NOMO-1 treated with DMSO at 0.1 percent for 48 hours (cell line): ENCODE measurements around the gene COL27A1.
"Not testable (repeated sequence)": the region's sequence is repeated elsewhere in the genome, so short reads cannot be mapped to it uniquely, and the experiment has no call there.

Experiments
- DNase-seq: peaks from one replicate; lab custom pipeline; 2025; ENCODE audit not compliant: unreplicated experiment; lab: John Stamatoyannopoulos, UW

COL27A1 gene

DNA sequence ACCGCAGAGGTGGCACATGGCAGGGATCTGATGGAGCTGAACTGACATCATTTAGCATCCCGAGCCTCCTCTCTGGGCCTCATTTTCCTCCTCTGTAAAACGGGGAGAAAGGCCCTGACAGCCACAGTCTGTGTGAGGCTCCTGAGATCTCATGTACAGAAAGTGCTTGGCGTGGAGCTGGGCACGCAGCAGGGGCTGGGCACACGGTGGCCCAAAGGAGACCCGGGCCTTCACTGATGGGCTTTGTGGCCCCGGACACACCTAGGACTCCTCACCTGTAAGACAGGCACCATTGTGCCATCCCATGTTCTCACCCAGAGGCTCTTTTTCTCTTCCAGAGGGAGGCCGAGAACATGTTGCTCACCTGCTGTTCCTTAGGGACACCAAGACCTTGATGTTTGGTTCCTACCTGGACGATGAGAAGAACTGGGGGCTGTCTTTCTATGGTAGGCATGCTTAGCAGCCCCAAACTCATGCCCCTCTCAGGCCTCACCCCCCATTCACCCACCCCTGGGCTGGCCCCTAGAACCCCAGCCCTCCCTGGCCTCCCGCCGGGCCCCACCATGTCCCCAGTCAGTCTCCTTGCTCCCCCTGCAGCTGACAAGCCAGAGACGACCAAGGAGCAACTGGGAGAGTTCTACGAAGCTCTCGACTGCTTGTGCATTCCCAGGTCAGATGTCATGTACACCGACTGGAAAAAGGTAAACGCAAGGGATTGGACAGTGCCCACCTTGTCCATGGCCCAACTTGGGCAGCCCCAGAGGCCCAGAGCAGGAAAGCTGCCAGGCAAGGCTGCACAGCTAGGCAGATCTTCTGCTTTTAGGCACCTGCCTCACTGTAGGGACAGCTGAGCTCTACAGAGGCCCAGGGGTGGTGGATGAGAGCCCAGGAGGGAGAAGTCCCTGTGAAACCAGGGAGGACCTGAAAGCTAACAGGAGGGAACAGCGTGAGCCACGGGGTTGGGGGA lies 176.2 kb downstream of the COL27A1 start:
- not testable (repeated sequence) for DNase-seq

DNA sequence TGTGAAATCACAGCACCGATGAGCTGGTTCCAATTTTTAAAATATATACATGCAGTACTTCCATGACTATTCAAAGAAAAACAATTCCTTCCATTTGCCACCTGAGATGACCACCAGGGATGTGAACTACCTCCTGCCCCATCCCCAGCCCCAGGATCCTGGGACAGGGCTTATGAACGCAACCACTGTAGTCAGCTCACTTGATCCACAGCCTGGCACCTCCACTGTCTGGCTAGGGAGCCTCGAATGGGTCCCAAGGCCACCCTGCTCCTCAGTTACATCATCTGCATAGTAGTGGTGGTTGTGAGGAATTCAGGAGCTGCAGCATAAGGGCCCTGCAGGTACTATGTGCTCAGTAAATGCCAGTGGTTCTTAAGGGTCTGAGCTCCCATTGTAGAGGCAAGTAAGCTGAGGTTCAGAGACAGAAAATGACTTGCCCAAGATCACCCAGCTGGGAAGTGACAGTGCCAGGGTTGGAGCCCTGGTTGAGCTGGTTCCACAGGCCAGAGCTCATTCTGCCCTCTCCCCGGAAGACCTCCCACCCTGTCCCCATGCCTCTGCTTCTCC lies 177.2 kb downstream of the COL27A1 start:
- DNase-seq, result not testable (repeated sequence)

DNA sequence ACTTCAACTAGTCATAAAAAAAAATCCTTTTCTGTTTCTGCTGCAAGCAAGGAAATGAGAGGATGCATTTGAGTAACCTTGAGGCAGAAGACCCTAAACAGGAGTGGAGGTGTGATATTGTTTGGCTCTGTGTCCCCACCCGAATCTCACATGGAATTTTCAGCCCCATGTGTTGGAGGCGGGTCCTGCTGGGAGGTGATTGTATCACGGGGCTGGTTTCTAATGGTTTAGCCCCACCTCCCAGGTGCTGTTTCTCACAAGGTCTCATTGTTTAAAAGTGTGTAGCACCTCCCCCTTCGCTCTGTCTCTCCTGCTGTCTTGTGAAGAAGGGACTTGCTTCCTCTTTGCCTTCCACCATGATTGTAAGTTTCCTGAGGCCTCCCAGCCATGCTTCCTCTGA lies 178.4 kb downstream of the COL27A1 start:
- DNase-seq, result not testable (repeated sequence)

DNA sequence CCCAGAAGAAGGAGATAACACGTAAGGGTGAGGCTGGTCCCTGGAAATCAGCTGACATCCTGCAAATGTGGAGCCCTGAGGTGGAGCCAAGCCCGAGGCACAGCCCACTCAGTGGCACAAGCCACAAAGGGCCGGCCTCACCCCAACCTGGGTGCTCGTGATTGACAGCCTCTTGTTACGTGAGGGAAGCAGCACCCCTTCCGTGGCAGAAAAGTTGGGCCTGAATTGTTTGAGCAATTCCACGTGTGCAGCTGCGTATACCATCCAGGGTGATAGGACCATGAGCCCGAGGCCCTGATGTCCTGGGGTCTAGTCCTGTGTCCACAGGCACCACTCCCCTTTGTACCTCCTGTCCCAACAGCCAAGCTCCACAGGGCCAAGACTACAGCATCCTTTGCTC lies 179.2 kb downstream of the COL27A1 start:
- no peak for DNase-seq

DNA sequence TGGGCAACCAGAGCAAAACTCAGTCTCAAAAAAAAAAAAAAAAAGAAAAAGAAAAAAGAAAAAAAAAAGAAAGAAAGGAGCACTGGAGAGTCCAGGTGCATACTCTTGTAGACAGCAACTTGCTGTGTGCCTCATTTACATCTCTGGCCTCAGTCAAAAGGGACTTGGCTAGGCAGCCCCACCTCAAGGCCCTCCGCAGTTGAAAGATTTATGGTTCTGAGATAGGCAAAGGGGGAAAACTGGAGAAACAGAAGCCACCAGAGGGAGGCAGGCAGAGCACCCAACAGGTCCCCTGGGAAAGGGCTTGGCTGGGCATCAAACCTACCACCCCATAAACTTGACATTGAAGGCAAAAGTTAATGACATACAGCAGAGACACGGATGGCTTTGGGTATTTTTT lies 180.4 kb downstream of the COL27A1 start:
- no peak for DNase-seq

DNA sequence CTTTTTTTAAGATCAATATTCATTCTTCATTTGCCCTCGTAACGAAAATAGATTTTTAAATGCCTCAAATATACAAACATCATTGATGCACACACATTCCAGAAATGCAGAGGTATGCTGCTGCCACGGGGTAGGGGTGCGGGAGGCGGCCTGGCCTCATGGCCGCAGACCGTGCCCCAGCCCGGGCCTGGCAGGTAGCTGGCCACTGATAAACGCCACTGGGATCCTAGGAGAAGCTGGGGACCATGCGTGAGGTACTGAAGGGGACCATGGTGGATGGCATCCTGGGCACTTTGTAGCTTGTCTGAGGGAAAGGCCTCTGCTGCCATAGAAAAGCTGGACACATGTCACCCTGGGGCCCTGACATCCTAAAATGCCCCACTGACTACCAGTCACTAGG lies 180.8 kb downstream of the COL27A1 start:
- no peak for DNase-seq

DNA sequence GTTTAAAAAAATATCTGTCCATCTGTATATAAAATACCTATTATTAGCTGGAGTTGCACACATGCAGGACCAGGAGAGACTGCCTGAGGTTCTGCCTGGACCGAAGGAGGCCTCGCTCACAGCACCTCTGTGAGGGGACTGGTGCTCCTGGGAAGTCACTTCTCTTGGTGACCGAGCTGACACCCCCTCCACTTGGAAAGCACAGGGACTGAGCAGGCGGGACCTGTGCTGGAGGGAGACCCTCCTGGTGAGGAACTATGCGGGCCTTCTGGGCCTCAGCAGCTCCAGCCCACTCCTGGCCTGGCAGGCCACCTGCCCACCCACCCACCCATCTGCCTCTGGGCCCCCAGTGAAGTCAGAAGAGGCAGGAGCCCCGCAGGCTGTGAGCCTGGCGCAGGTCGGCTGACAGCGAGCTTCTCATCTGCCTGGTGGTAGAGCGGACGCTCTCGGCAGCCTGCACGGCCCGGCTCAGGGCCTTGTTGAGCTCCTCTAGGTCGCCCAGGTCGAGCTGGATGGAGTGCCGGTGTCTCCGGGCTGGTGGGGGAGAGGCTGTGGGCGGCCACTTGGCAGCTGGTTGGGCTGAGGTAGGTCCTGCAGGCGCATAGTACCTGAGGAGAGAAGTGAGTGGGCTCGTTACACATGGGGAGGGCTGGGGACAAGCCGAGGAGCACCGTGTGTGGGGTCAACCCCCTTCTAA lies 181.5 kb downstream of the COL27A1 start:
- no peak for DNase-seq

DNA sequence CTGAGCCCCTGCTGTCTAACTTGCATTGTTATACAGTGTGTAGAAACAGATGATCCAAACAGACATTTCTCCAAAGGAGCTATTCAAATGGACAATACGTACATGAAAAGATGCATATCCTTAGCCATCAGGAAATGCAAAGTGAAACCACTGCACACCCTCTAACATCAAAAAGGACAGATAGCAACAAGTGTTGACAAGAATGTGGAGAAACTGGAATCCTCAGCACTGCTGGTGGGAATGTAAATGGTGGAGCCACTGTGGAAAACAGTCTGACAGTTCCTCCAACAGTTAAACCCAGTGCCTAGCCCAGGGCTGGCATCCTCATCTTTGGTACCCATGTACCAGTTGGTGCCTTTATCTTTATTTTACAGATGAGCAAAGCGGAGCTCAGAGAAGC lies 182.8 kb downstream of the COL27A1 start:
- no peak for DNase-seq

DNA sequence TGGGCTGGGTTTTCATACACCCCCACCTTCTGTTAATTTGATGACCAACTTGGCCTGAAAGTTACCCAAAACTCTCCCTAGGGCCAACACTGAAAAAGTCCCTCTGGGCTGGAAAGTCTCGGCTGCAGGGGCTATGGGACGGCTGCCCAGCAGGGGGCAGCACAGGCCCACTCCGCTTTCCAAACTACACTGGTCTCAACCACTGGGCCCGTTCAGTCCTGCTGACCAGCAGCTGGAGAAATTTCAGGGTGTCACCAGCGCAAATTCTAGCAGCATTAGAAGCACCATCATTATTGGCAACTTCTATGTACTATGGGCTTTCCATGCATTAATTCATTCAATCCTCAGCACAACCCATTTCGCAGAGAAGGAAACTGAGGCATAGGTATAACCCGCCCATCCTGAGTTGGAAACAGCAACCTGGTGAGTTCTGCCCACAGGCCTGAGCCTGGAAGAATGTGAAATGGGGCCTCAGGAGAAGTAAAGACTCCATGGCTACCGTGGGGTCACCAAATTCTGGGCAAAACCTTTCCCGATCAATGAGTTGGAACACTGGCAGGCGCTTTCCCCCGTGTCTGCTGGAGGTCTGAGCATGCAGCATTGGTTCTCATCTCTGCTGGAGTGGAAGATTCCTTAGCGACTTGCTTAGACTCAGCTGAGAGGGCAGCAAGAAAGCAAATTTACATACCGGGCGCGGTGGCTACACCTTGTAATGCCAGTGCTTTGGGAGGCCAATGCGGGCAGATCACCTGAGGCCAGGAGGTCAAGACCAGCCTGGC lies 184.0 kb downstream of the COL27A1 start:
- peak; percentile 36 for DNase-seq

DNA sequence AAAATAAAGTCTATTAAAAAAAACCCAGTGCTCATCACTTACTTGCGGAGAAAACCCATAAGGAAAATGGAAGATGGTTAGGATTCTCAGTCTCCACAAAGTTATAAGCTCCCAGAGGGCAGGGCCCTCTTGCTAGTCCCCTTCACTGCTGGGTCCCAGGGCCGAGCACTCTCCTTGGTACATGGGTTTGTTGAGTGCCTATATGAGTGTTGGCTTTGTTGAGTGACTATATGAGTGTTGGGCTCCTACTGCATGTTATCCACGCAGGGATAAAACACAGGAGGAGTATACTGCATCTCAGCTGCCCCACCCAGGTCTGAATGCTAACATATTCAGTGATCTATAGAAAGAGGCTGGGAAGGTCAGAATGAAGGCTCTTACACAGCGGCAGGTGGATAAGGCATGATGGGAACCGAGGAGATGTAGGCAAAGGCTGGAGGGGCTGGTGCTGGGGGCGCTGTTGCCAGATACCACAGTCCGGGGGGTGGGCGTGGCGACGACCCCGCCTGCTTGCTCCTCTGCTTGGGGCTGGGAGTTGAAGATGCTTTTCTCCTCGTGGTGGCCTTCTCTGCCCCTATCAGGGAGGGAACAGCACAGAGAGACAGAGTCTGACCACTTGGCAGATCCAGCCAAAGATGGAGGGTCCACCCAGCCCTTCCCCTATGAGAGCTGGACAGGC lies 186.0 kb downstream of the COL27A1 start:
- no peak for DNase-seq

GRCh38 chr9:114341991-114342390 lies 186.7 kb downstream of the COL27A1 start:
- DNase-seq, result no peak

DNA sequence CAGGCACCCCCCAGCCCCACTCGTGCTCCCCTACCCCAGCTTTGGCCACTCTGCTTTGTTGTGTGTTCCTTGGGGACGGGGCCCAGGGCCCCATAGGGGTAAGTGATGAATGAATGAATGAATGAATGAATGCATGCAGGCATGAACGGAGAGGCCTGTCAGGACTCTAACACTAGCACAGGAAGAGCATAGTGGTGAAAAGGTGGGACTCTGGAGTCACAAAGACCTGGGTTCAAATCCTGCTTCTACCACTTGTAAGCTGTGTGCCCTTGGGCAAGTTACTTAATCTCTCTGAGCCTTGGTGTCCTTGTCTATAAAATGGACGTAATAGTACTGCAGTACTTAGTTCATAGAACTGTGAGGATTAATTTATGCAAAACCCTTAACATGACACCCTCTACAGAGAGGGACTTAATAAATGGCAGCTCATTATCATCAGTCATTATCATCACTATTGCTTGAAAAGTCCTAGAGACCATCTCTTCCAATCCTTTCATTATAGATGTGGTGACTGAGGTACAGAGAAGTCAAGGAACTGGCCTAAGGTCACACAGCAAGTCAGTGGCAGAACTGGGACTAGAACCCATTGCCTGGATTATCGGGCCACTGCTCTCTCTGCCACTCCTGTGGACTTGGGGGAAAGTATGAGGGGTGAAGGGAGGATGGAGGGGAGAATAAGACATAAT lies 187.6 kb downstream of the COL27A1 start:
- no peak for DNase-seq

DNA sequence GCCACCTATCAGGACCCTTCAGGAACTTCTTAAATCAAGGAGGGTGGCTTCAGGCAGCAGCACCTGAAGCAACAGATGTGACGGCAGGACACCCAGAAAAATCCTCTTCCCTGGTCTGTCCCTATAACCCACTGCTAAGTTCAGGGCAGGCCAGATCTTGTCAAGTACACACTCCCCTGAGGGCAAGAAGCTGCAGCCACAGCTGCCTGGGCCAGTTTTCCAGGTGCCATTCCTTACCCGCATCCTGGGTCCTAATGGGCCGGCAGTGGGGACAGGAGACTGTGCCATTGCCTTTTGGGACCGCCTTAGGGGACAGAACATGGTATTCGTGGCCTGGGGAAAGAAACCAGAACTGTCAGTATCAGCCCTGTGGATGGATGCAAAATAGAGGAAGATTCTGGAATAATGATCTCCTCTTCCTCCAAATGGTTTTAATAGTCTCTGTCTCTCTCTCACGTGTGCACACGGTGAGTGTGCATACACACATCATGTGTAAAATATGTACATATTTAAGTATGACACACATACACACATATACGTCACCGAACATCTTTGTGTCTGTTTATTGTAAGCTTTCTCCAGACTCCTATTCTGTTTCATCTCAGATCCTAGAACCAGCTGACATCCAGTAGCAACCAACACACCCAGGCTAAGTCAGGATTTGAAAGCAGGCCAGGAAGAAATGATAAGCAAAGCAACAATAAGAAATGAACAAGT lies 188.3 kb downstream of the COL27A1 start:
- no peak for DNase-seq

- no peak for DNase-seq
Observed at GRCh38 chr9:114344188-114344566, 188.8 kb downstream of the COL27A1 start.

DNA sequence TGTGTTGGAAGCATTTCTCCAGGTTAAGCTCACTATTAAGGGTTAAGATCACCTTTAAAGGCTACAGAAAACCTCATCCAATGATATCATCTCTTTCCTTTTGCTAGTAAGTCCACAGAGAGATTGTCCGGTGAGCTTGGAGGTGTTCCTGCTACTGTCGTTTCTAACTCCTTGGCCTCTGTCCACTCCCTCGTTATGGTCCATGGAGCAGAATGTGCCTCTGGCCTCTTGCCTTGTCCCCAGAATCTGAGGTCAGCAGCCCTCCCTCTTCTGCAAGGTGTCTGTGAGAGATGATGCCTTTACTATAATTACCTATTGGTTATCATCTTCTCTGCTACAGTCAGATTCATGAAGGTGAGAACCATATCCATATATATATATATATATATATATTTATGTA lies 189.4 kb downstream of the COL27A1 start:
- no peak for DNase-seq

GRCh38 chr9:114345493-114346065 lies 190.2 kb downstream of the COL27A1 start:
- no peak for DNase-seq

GRCh38 chr9:114346146-114346545 lies 190.8 kb downstream of the COL27A1 start:
- DNase-seq, result no peak

DNA sequence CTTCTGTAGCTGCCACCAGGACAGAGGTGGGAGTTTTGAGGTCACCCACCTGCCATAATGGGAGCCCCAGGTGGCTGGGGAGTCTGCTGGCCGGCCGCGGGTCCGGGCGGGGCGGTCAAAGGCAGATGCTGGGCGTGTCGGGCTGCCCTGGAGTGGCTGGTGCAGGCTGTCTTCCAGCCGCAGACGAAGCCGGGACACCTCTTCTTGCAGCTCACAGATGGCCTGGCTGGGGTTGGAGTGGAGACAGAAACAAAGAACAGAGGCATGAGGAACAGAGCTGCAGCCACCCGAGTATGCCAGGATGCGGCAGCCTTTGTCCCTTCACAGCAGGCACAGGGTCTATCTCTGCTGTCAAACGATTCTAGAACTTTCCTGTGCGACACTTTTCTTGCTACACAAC lies 192.3 kb downstream of the COL27A1 start:
- DNase-seq, result no peak
